IMR-90 (cell line): Measurements from ENCODE around the gene QSOX2. TPM values are rescaled to one million over a fixed set of nuclear protein-coding genes. Genes with fewer than 3 reads are reported as not detected.

ENCODE experiments used
- ATAC-seq: fragments of 200-7000 bp; cut with Tn5 transposase; 2 replicates; pipeline ENCODE4 v1.9.1; 2020; ENCODE audit warnings: low read depth, mild to moderate bottlenecking, moderate library complexity
- BruUV-seq: library from RNA; stranded (reverse); fragments of 400-500 nt; replicated peaks from 2 replicates; lab custom pipeline; 2021; lab: Mats Ljungman, UMichigan
- CTCF ChIA-PET: fragments of 300-600 bp; formaldehyde crosslinking; extraction: SDS; loops from one replicate; lab custom pipeline; 2021; ENCODE audit warnings: antibody characterized with exemption; lab: Yijun Ruan, JAX
- POLR2A ChIA-PET: fragments of 300-600 bp; sonication (Branson Sonifier 250); formaldehyde crosslinking; loops from one replicate; lab custom pipeline; 2022; ENCODE audit warnings: antibody characterized with exemption; ENCODE audit not compliant: unreplicated experiment; lab: Charles Lee
- DNase-seq: peaks from one replicate; pipeline ENCODE4 v3.0.0; 2013
- H2AFZ ChIP-seq: replicated peaks from 2 replicates; pipeline ENCODE3; 2013; ENCODE audit warnings: low read length, mild to moderate bottlenecking; ENCODE audit not compliant: poor library complexity
- H2AK5ac ChIP-seq: 2 replicates; pipeline ENCODE4 v1.6.1; 2013; ENCODE audit warnings: low read depth, low read length, inconsistent platforms
- H2AK9ac ChIP-seq: replicated peaks from 2 replicates; pipeline ENCODE3; 2013; ENCODE audit warnings: mild to moderate bottlenecking, low read depth, low read length, moderate library complexity; ENCODE audit not compliant: poor library complexity
- H2BK120ac ChIP-seq: 2 replicates; pipeline ENCODE4 v1.6.1; 2013; ENCODE audit warnings: low read depth, low read length, inconsistent platforms
- H2BK15ac ChIP-seq: 3 replicates; pipeline ENCODE4 v1.6.1; 2013; ENCODE audit warnings: low read depth, low read length, inconsistent platforms
- H2BK20ac ChIP-seq: 2 replicates; pipeline ENCODE4 v1.6.1; 2013; ENCODE audit warnings: low read depth, mild to moderate bottlenecking, inconsistent platforms, low read length, moderate library complexity
- H2BK5ac ChIP-seq: 2 replicates; pipeline ENCODE4 v1.6.1; 2013; ENCODE audit warnings: mild to moderate bottlenecking, low read depth, low read length, inconsistent platforms; ENCODE audit not compliant: poor library complexity, severe bottlenecking
- H3K14ac ChIP-seq: replicated peaks from 2 replicates; pipeline ENCODE4 v1.6.1; 2013; ENCODE audit warnings: low read depth, low read length, inconsistent platforms
- H3K18ac ChIP-seq: 2 replicates; pipeline ENCODE4 v1.6.1; 2013; ENCODE audit warnings: low read depth, low read length, control low read depth
- H3K23ac ChIP-seq: 2 replicates; pipeline ENCODE4 v1.6.1; 2013; ENCODE audit warnings: low read depth, low read length, inconsistent platforms
- H3K27ac ChIP-seq: 2 replicates; pipeline ENCODE4 v1.5.1; 2013; ENCODE audit warnings: mild to moderate bottlenecking, control low read depth, low read length; ENCODE audit not compliant: insufficient read depth
- H3K27me3 ChIP-seq: 2 replicates; pipeline ENCODE4 v1.6.1; 2013; ENCODE audit warnings: low read length; ENCODE audit not compliant: control insufficient read depth, insufficient read depth
- H3K36me3 ChIP-seq: 2 replicates; pipeline ENCODE4 v1.6.1; 2013; ENCODE audit warnings: low read length, mixed read lengths; ENCODE audit not compliant: control insufficient read depth, insufficient read depth
- H3K4ac ChIP-seq: 2 replicates; pipeline ENCODE4 v1.6.1; 2013; ENCODE audit warnings: low read depth, low read length, inconsistent platforms
- H3K4me1 ChIP-seq: 2 replicates; pipeline ENCODE4 v1.6.1; 2013; ENCODE audit warnings: low read length, mixed read lengths; ENCODE audit not compliant: control insufficient read depth, insufficient read depth
- H3K4me2 ChIP-seq: 2 replicates; pipeline ENCODE4 v1.6.1; 2013; ENCODE audit warnings: low read depth, mild to moderate bottlenecking, control low read depth, low read length, moderate library complexity
- H3K4me3 ChIP-seq: 2 replicates; pipeline ENCODE4 v1.5.1; 2013; ENCODE audit warnings: low read depth, mild to moderate bottlenecking, control low read depth, low read length, moderate library complexity; ENCODE audit not compliant: insufficient read depth
- H3K56ac ChIP-seq: 2 replicates; pipeline ENCODE4 v1.6.1; 2013; ENCODE audit warnings: low read length, inconsistent platforms; ENCODE audit not compliant: insufficient read depth; ENCODE audit errors: extremely low read depth
- H3K79me1 ChIP-seq, 2 experiments: 2 replicates each; pipeline ENCODE4 v1.6.1; 2013; ENCODE audit warnings: low read length in 2 of 2, inconsistent platforms in 1 of 2, low read depth in 1 of 2
- H3K9ac ChIP-seq: 2 replicates; pipeline ENCODE4 v1.6.1; 2013; ENCODE audit warnings: low read depth, low read length, control low read depth
- H3K9me1 ChIP-seq: 2 replicates; pipeline ENCODE4 v1.6.1; 2013; ENCODE audit warnings: low read length, inconsistent platforms; ENCODE audit not compliant: insufficient read depth
- H3K9me3 ChIP-seq: 2 replicates; pipeline ENCODE4 v1.6.1; 2013; ENCODE audit warnings: low read length; ENCODE audit not compliant: control insufficient read depth, insufficient read depth
- H4K20me1 ChIP-seq: 2 replicates; pipeline ENCODE4 v1.6.1; 2013; ENCODE audit warnings: low read length, inconsistent platforms; ENCODE audit not compliant: insufficient read depth
- H4K5ac ChIP-seq: 2 replicates; pipeline ENCODE4 v1.6.1; 2013; ENCODE audit warnings: mild to moderate bottlenecking, low read depth, low read length, control low read depth
- H4K8ac ChIP-seq, 2 experiments: 2 replicates each; pipeline ENCODE4 v1.6.1; 2013; ENCODE audit warnings: low read depth in 2 of 2, low read length in 2 of 2, control low read depth in 1 of 2, inconsistent platforms in 1 of 2
- H4K91ac ChIP-seq: 2 replicates; pipeline ENCODE4 v1.6.1; 2013; ENCODE audit warnings: low read depth, low read length, inconsistent platforms; ENCODE audit not compliant: insufficient read depth
- POLR2A ChIP-seq: IDR thresholded peaks from 2 replicates; pipeline ENCODE4 v1.6.1; 2012; ENCODE audit warnings: mild to moderate bottlenecking, low read depth, low read length
- WGBS, 2 experiments: methylation state at CpG; one replicate each; pipeline versions ENCODE4 v1.1.5 to v1.1.7; 2013; ENCODE audit warnings: missing lambda C conversion rate in 2 of 2; ENCODE audit not compliant: insufficient read length in 1 of 2; ENCODE audit errors: extremely low coverage in 2 of 2; 5-methylcytosine and 5-hydroxymethylcytosine counted together
- dilution Hi-C: fragments of 300-500 bp; cut with HindIII; formaldehyde crosslinking; loops from one replicate; pipeline ENCODE4 v1.14.3; 2018; ENCODE audit warnings: low sequenced_read_pairs; ENCODE audit not compliant: unreplicated experiment
- in situ Hi-C: fragments of 300-500 bp; cut with MboI; formaldehyde crosslinking; loops from 3 replicates; pipeline ENCODE4 v1.14.3; 2019; ENCODE audit warnings: low sequenced_read_pairs, inconsistent platforms, mixed read lengths
- intact Hi-C: fragments of 100-400 bp; cut with micrococcal nuclease; formaldehyde crosslinking; loops from 2 replicates; pipeline ENCODE4 v1.10.0; 2022
- polyA plus RNA-seq, 3 experiments: library from polyadenylated mRNA; depleted of rRNA; stranded (reverse); fragments of >200 nt; gene quantifications; 2 replicates each; pipeline ENCODE4 v1.2.3, GENCODE V29; 2012; ENCODE audit warnings: low replicate concordance in 1 of 3
- total RNA-seq: library from RNA; depleted of rRNA; stranded (reverse); fragments of >200 nt; gene quantifications from 2 replicates; pipeline ENCODE4 v1.2.3, GENCODE V29; 2012

The QSOX2 gene
- total and polyA plus RNA-seq, 2 of the 4 experiments (the other 2 are of a cell fraction): 5.9 to 12.9 TPM

GRCh38 chr9:136247947-136248637, 2.5 kb upstream of the QSOX2 start:
- Histone ChIP-seq H3K36me3 (no peaks in the 10 kb centered on the region), H4K20me1 (peaks cover 9% of the 10 kb centered on the region; the same call in 1 of the 2 replicates), H3K56ac (no peak overlapping the region), H3K18ac (no peak overlapping the region), H2BK20ac (no peak overlapping the region), H2BK15ac (no peak overlapping the region), H3K27me3 (peaks cover 40% of the 10 kb centered on the region), H3K14ac (no peak overlapping the region), H3K9ac (no peak overlapping the region), H3K4me1 (peaks cover 3% of the 10 kb centered on the region; the same call in 1 of the 2 replicates), H2BK5ac (no peak overlapping the region), H2AK9ac (no peak overlapping the region), H3K4me3 (no peak overlapping the region), H3K4ac (no peak overlapping the region), H3K79me1 (peaks cover 11 to 19% of the 10 kb centered on the region in 2 experiments), H3K9me3 (no peaks in the 10 kb centered on the region), H3K27ac (no peak overlapping the region), H2AK5ac (no peak overlapping the region), H3K23ac (no peak overlapping the region), H3K9me1 (no peaks in the 10 kb centered on the region; the same call in 1 of the 2 replicates), H2AFZ (no peak overlapping the region), H3K4me2 (no peak overlapping the region), H4K91ac (no peak overlapping the region), H2BK120ac (no peak overlapping the region), H4K5ac (no peak overlapping the region), H4K8ac (no peak overlapping the region)
- in situ Hi-C loops: no loop called here
- ChIA-PET POLR2A (no interaction called here), CTCF (no interaction called here)
- intact Hi-C loops: no loop called here
- TF ChIP-seq POLR2A: no peak
- WGBS, 2 experiments: 81% methylated on average over 17 of the region's 24 CpGs; no CpG with 5 or more reads in 1 of the 2 experiments
- dilution Hi-C loops: no loop called here
- BruUV-seq: no TSS peak
- DNase-seq (no peak), ATAC-seq (no peak)
